Activated CD8-positive, alpha-beta T cell treated with anti-CD3 and anti-CD28 coated beads for 36 hours (primary cell): ENCODE results near the gene OR1L8. TPM values are rescaled to one million over a fixed set of nuclear protein-coding genes. Genes with fewer than 3 reads are reported as not detected.
"Not testable (repeated sequence)": the region's sequence is repeated elsewhere in the genome, so short reads cannot be mapped to it uniquely, and the experiment has no call there.

Experiments
- ATAC-seq: fragments of 200-7000 bp; cut with Tn5 transposase; one replicate; pipeline ENCODE4 v1.10.0; 2021; ENCODE audit warnings: mild to moderate bottlenecking, moderate library complexity
- CTCF ChIA-PET: fragments of 350-600 bp; sonication (Branson Sonifier 250); formaldehyde crosslinking; loops from one replicate; lab custom pipeline; 2021; ENCODE audit warnings: antibody characterized with exemption; lab: Charles Lee
- POLR2A ChIA-PET: fragments of 350-600 bp; sonication (Branson Sonifier 250); formaldehyde crosslinking; loops from one replicate; lab custom pipeline; 2021; ENCODE audit warnings: antibody characterized with exemption; lab: Charles Lee
- DNase-seq: peaks from one replicate; pipeline ENCODE4 v3.0.0-alpha.2; 2020
- H3K27ac Mint-ChIP-seq: one replicate; pipeline ENCODE4 v1.8.0; 2021; ENCODE audit warnings: mild to moderate bottlenecking, mixed read lengths
- H3K27me3 Mint-ChIP-seq: one replicate; pipeline ENCODE4 v1.8.0; 2021; ENCODE audit warnings: mixed read lengths
- H3K36me3 Mint-ChIP-seq: one replicate; pipeline ENCODE4 v1.8.0; 2021; ENCODE audit warnings: low read depth, mixed read lengths
- H3K4me1 Mint-ChIP-seq: one replicate; pipeline ENCODE4 v1.8.0; 2021; ENCODE audit warnings: low read depth, mixed read lengths
- H3K4me3 Mint-ChIP-seq: one replicate; pipeline ENCODE4 v1.8.0; 2021; ENCODE audit warnings: mild to moderate bottlenecking, moderate library complexity, mixed read lengths
- H3K9me3 Mint-ChIP-seq: one replicate; pipeline ENCODE4 v1.8.0; 2021; ENCODE audit warnings: mixed read lengths
- intact Hi-C: fragments of 100-400 bp; cut with micrococcal nuclease; formaldehyde crosslinking; loops from one replicate; pipeline ENCODE4 v1.10.0; 2022
- total RNA-seq, 2 experiments: library from RNA; stranded (reverse); gene quantifications; one replicate each; pipeline ENCODE4 v1.2.3, GENCODE V29; 2021
- TF ChIP-seq, protein P1 (sequence below): fragments of 200-600 bp; IDR thresholded peaks from one replicate; pipeline ENCODE4 v1.8.0; 2022; ENCODE audit warnings: antibody characterized with exemption, mild to moderate bottlenecking

Gene OR1L8
- total RNA-seq, 2 experiments from 2014 or later = not detected

DNA sequence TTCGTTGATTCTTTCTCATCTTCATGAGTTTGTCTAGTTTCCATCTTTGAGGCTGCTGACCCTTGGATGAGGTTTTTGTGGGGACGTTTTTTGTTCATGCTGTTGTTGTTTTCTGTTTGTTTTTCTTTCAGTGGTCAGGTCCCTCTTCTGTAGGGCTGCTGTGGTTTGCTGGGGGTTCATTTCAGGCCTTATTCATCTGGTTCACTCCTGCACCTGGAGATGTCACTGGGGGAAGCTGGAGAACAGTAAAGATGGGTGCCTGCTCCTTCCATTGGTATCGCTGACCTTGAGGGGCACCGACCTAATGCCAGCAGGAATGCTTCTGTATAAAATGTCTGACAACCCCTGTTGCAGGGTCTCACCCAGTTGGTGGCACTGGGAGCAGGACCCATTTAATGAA, 21.7 kb downstream of the OR1L8 start:
- ChIA-PET POLR2A (no interaction called here), CTCF (interaction anchor here (1.2 kb wide), 1 partner anchor 63 kb away, joined by 3 read pairs; no protein-coding TSS in a partner anchor)
- Mint-ChIP-seq H3K4me3 (no peak overlapping the region), H3K27me3 (peaks cover 9% of the 10 kb centered on the region), H3K9me3 (peaks cover 7% of the 10 kb centered on the region), H3K27ac (no peak overlapping the region), H3K36me3 (no peaks in the 10 kb centered on the region), H3K4me1 (peaks cover 12% of the 10 kb centered on the region)
- no peak for DNase-seq
- TF ChIP-seq, protein P1, sequence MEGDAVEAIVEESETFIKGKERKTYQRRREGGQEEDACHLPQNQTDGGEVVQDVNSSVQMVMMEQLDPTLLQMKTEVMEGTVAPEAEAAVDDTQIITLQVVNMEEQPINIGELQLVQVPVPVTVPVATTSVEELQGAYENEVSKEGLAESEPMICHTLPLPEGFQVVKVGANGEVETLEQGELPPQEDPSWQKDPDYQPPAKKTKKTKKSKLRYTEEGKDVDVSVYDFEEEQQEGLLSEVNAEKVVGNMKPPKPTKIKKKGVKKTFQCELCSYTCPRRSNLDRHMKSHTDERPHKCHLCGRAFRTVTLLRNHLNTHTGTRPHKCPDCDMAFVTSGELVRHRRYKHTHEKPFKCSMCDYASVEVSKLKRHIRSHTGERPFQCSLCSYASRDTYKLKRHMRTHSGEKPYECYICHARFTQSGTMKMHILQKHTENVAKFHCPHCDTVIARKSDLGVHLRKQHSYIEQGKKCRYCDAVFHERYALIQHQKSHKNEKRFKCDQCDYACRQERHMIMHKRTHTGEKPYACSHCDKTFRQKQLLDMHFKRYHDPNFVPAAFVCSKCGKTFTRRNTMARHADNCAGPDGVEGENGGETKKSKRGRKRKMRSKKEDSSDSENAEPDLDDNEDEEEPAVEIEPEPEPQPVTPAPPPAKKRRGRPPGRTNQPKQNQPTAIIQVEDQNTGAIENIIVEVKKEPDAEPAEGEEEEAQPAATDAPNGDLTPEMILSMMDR = no peak
- ATAC-seq = no peak
- intact Hi-C loops = no loop called here

DNA sequence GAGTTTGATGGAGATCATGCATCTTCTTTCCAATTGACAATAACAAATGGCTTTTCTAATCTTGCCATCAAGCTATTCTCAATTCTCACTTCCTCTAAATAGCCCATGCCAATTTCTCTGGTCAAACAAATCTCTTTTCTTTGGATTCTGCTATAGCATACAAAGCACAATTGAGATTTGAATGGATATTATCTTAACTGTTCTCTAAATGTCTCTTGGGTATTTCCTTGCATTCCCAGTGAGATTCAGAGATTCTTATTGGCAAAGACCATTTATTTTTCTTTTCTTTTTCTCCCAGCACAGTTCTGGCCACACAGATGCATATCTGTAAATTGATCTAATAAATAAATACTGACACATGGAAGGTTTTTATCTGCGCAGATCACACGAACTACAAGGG, 30.4 kb downstream of the OR1L8 start, which contains the start of gene OR1N2:
OR1N2 (plus strand) TSS at position 301 of the 400 bp plus-strand sequence. CDS start 100 bp downstream, outside the sequence.
- Mint-ChIP-seq H3K27me3 (peaks cover 17% of the 10 kb centered on the region), H3K36me3 (no peaks in the 10 kb centered on the region), H3K4me1 (no peaks in the 10 kb centered on the region), H3K27ac (no peak within 1 kb of the TSS), H3K4me3 (no peak within 1 kb of the TSS), H3K9me3 (no peaks in the 10 kb centered on the region)
- ChIA-PET POLR2A (interaction anchor here (1.2 kb wide), 1 partner anchor 23 kb away, joined by 3 read pairs; no protein-coding TSS in a partner anchor), CTCF (no interaction called here)
- DNase-seq (no peak), ATAC-seq (no peak)
- TF ChIP-seq, protein P1 = no peak
- intact Hi-C loops = no loop called here

DNA sequence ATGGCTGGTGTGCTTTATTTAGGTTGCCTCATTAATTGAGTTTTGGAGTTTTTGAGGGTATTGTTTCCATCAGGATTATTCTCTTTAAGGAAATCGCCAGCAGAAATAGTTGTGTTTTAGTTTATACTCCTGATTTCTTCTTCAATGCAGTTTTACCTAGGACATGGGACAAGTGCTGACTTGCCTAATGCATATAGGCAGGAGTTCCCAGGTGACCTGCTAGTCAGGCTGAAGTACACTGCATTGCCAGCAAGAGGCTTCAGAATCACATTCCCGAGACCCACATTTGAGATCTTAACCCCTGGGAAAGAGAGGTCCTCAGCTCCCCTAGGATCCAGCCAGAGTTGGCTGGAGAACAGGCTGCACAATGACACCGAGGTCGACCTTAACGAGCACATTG, 31.8 kb downstream of the OR1L8 start:
- no peak for ATAC-seq
- no peak overlapping the region for H3K4me3 Mint-ChIP-seq
- POLR2A ChIA-PET = no interaction called here
- no peak overlapping the region for H3K27ac Mint-ChIP-seq
- CTCF ChIA-PET = no interaction called here
- intact Hi-C loops = no loop called here
- H3K27me3 Mint-ChIP-seq = peaks cover 22% of the 10 kb centered on the region
- DNase-seq = no peak
- TF ChIP-seq, protein P1 = no peak
- H3K9me3 Mint-ChIP-seq = no peaks in the 10 kb centered on the region
- H3K36me3 Mint-ChIP-seq = no peaks in the 10 kb centered on the region
- no peaks in the 10 kb centered on the region for H3K4me1 Mint-ChIP-seq

DNA sequence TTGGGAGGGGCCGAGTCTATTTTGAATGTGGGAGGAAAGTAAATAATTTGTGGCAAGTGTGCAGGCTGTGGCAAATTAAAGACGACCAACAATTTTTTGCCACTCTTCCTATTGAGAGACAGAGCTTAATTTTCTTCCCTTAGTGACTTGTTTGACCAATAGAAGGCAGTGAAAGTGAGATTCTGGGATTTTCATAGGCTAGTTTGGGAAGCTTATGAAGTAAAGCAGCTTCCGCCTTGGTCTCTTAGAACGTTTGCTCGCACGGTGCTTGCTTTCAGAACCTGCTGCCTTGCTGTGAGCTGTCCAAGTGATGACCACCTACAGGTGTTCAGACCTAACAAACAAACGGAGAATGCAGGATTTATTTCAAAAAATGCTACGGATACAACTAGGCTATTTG, 37.0 kb downstream of the OR1L8 start:
- Mint-ChIP-seq H3K27ac (no peak overlapping the region), H3K4me1 (no peaks in the 10 kb centered on the region), H3K27me3 (peaks cover 16% of the 10 kb centered on the region), H3K9me3 (no peaks in the 10 kb centered on the region), H3K4me3 (no peak overlapping the region), H3K36me3 (no peaks in the 10 kb centered on the region)
- ChIA-PET POLR2A (no interaction called here), CTCF (no interaction called here)
- intact Hi-C loops = no loop called here
- TF ChIP-seq, protein P1 = no peak
- no peak for DNase-seq
- no peak for ATAC-seq

DNA sequence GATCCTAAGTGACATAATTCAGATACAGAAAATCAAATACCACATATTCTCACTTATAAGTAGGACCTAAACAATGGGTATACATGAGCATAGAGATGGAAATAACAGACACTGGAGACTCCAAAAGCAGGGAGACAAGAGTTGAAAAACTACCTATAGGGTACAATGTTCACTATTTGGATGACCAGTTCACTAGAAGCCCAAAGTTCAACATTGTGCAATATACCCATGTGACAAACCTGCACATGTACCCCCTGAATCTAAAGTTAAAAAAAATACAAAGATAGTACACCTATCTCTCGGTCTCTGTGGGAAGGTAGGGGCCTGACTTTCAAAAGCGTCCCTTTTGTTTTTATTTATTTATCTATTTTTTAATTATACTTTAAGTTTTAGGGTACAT, 44.4 kb downstream of the OR1L8 start:
- intact Hi-C loops = no loop called here
- Mint-ChIP-seq H3K9me3 (peaks cover 6% of the 10 kb centered on the region), H3K4me3 (no peak overlapping the region), H3K4me1 (no peaks in the 10 kb centered on the region), H3K27ac (no peak overlapping the region), H3K36me3 (no peaks in the 10 kb centered on the region), H3K27me3 (peaks cover 4% of the 10 kb centered on the region)
- ChIA-PET POLR2A (no interaction called here), CTCF (no interaction called here)
- DNase-seq (no peak), ATAC-seq (no peak)
- TF ChIP-seq, protein P1 = no peak

DNA sequence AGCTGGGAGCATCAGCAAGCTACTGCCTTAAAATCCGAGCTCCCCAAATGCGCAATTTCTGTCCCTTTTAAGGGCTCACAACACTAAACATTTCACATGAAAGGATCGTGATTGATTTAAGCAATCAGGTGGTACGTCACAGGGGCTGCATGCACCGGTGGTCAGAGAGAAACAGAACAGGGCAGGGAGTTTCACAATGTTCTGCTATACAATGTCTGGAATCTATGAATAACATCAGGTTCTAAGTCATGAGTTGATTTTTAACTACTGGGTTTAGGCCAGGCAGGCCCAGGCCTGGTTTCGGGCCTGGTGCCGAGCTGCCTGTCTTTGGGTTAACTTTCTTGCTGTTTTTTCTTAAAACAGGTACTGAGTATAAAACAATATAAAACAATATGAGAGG, 46.1 kb downstream of the OR1L8 start:
- H3K36me3 Mint-ChIP-seq, H3K4me3 Mint-ChIP-seq, H3K9me3 Mint-ChIP-seq, H3K27ac Mint-ChIP-seq, H3K4me1 Mint-ChIP-seq, POLR2A ChIA-PET, DNase-seq, intact Hi-C loops, CTCF ChIA-PET, ATAC-seq, H3K27me3 Mint-ChIP-seq: not testable (repeated sequence)
